Ovary (tissue), 9 donors: ENCODE measurements around the gene DNHD1. TPM values are rescaled to one million over a fixed set of nuclear protein-coding genes. Genes with fewer than 3 reads are reported as not detected.

Experiments
- DNase-seq, 5 donors: peaks; one replicate each; pipeline ENCODE4 v3.0.0-alpha.2; 2019 to 2020
- H3K27ac ChIP-seq, 2 donors: fragments of 200-600 bp; one replicate each; pipeline versions ENCODE4 v1.5.1 to v1.8.0; 2019 to 2022
- H3K27me3 ChIP-seq: fragments of 200-600 bp; one replicate; pipeline ENCODE4 v1.8.0; 2022
- H3K36me3 ChIP-seq: fragments of 200-600 bp; sonication (generic); one replicate; pipeline ENCODE4 v1.5.1; 2019
- H3K4me1 ChIP-seq: one replicate; pipeline ENCODE4 v1.8.1; 2013; ENCODE audit warnings: mild to moderate bottlenecking, moderate library complexity; ENCODE audit not compliant: insufficient read depth
- H3K4me3 ChIP-seq: fragments of 200-600 bp; sonication (generic); one replicate; pipeline ENCODE4 v1.5.1; 2017
- H3K9me3 ChIP-seq, 2 donors: fragments of 200-600 bp in 1 of 2; sonication (generic) in 1 of 2; one replicate each; pipeline versions ENCODE4 v1.5.1 to v1.8.1; 2013 to 2019; ENCODE audit warnings: mild to moderate bottlenecking in 1 of 2, moderate library complexity in 1 of 2
- CTCF ChIP-seq, 3 donors: fragments of 450-650 bp in 2 of 3; fragments of 200-600 bp in 1 of 3; IDR thresholded peaks; one replicate each; pipeline versions ENCODE4 v1.5.1 to v1.8.0; 2016 to 2022; ENCODE audit warnings: antibody characterized with exemption in 3 of 3, mild to moderate bottlenecking in 1 of 3
- EP300 ChIP-seq: sonication (generic); formaldehyde crosslinking; IDR thresholded peaks from one replicate; pipeline ENCODE4 v1.6.1; 2017; ENCODE audit warnings: antibody characterized with exemption
- POLR2A ChIP-seq: fragments of 450-650 bp; IDR thresholded peaks from one replicate; pipeline ENCODE4 v1.6.1; 2017; ENCODE audit warnings: antibody characterized with exemption, mild to moderate bottlenecking, moderate library complexity
- WGBS, 3 donors: extraction: QIAGEN DNeasy Blood & Tissue Kit in 1 of 3; methylation state at CpG; one replicate each; pipeline versions ENCODE4 v1.1.5 to v1.1.7; 2013 to 2017; 5-methylcytosine and 5-hydroxymethylcytosine counted together
- intact Hi-C, 4 donors: fragments of 100-400 bp; cut with DNase I; formaldehyde crosslinking; loops; one replicate each; pipeline versions ENCODE4 v1.11.0 to v1.15.1; 2022 to 2023
- polyA plus RNA-seq, 2 donors: library from polyadenylated mRNA; stranded (reverse); fragments of 200-250 nt in 1 of 2; fragments of 350-450 nt in 1 of 2; fragmentation: Illumina TruSeq in 1 of 2; extraction: RNeasy Lipid Tissue Mini Kit (QIAGEN cat#74804) in 1 of 2; gene quantifications; one replicate each; pipeline ENCODE4 v1.2.3, GENCODE V29; 2013 to 2014
- total RNA-seq, 7 donors: library from RNA; depleted of rRNA in 2 of 7; stranded (reverse); fragments of >200 nt in 2 of 7; fragmentation: NEBNext Ultra II Directional in 3 of 7; extraction: Animal tissue kit (Norgen Biotek cat#: 25700) in 3 of 7; gene quantifications; one replicate each; pipeline versions ENCODE4 v1.1.0 to v1.2.4, GENCODE V29; 2016 to 2023
- donor health status: DM: no; HTN: no; CAD: no; lungs with moderate emphysema.
- donor health status: DM: no; HTN: no; CAD: no.
- donor health status: Bipolar disorder and iron deficiency.
- donor health status: DM: yes; HTN: yes; CAD: no.
- donor health status: DM: no; HTN: no; CAD: no.
- donor health status: DM: yes; HTN: yes; CAD: no.

The DNHD1 gene
- total and polyA plus RNA-seq, 9 donors = 4.0 to 27.6 (median 9.2) TPM

DNA sequence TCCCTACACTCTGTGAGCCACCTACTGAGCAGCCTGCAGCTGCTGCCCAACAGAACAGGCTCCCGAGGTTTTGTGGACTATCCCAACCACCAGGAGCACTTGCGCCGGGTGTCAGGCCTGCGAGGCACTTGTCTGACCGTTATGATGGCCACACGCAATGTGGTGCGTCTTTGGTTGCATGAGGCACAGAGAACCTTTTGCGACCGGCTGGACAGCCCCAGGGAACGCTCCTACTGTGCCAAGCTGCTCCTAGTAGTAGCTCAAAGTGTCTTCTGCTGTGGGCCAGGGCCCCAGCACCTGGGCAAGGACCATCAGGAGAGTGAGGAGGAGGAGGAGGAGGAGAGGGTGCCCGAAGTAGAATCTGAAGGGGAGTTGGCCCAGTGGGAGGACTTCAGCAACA is 60.0 kb downstream of the DNHD1 start:
- intact Hi-C loops = no loop called here
- Histone ChIP-seq H3K9me3 (no peaks in the 10 kb centered on the region), H3K36me3 (no peaks in the 10 kb centered on the region), H3K27ac (no peak overlapping the region), H3K4me1 (no peaks in the 10 kb centered on the region), H3K27me3 (no peaks in the 10 kb centered on the region), H3K4me3 (no peak overlapping the region)
- no peak for TF ChIP-seq POLR2A
- no peak for TF ChIP-seq EP300
- TF ChIP-seq CTCF (IDR thresholded peaks at IDR 0.05) = no peak
- WGBS, 3 donors = 96 to 97% (median 97%) methylated on average over 11 of the region's 11 CpGs
- DNase-seq = no peak

GRCh38 chr11:6557761-6558674 is 60.9 kb downstream of the DNHD1 start:
- Histone ChIP-seq H3K27ac (no peak overlapping the region), H3K9me3 (no peaks in the 10 kb centered on the region), H3K4me3 (no peak overlapping the region), H3K36me3 (no peaks in the 10 kb centered on the region), H3K27me3 (no peaks in the 10 kb centered on the region), H3K4me1 (no peaks in the 10 kb centered on the region)
- no peak for DNase-seq
- TF ChIP-seq CTCF (IDR thresholded peaks at IDR 0.05) (no peak), POLR2A (no peak), EP300 (no peak)
- intact Hi-C loops = no loop called here
- whole genome bisulfite sequencing, 3 donors = 96 to 98% (median 97%) methylated on average over 13 to 14 of the region's 14 CpGs

- Histone ChIP-seq H3K4me3 (no peak overlapping the region), H3K9me3 (no peaks in the 10 kb centered on the region), H3K4me1 (no peaks in the 10 kb centered on the region), H3K27me3 (no peaks in the 10 kb centered on the region), H3K27ac (no peak overlapping the region), H3K36me3 (no peaks in the 10 kb centered on the region)
- no peak for DNase-seq
- TF ChIP-seq EP300 (no peak), CTCF (IDR thresholded peaks at IDR 0.05) (no peak), POLR2A (no peak)
- intact Hi-C loops = no loop called here
- WGBS, 3 donors = 100% methylated on average over 1 of the region's 1 CpG
Observed at GRCh38 chr11:6559369-6559768, 62.3 kb downstream of the DNHD1 start.

GRCh38 chr11:6561288-6561687 is 64.2 kb downstream of the DNHD1 start:
- no peaks in the 10 kb centered on the region for H3K27me3 ChIP-seq
- 95 to 98% (median 97%) methylated on average over 3 of the region's 3 CpGs for WGBS, 3 donors
- no peak for DNase-seq
- no peaks in the 10 kb centered on the region for H3K9me3 ChIP-seq
- H3K4me1 ChIP-seq = no peaks in the 10 kb centered on the region
- H3K36me3 ChIP-seq = no peaks in the 10 kb centered on the region
- TF ChIP-seq EP300 (no peak), CTCF (IDR thresholded peaks at IDR 0.05) (no peak), POLR2A (no peak)
- no peak overlapping the region for H3K4me3 ChIP-seq
- no peak overlapping the region for H3K27ac ChIP-seq
- intact Hi-C loops = no loop called here
